Uterus (tissue), 2 donors: Measurements from ENCODE around the gene EPS8L3.

Experiments used
- POLR2A ChIP-seq, 2 donors: fragments of 450-650 bp; IDR thresholded peaks; one replicate each; pipeline ENCODE4 v1.6.1; 2016; ENCODE audit warnings: antibody characterized with exemption in 2 of 2, mild to moderate bottlenecking in 1 of 2, moderate library complexity in 1 of 2
- TF ChIP-seq, protein P1 (sequence below), 4 experiments: fragments of 200-600 bp in 2 of 4; fragments of 450-650 bp in 2 of 4; sonication (generic) in 2 of 4; IDR thresholded peaks; one replicate each; pipeline ENCODE4 v1.5.1; 2016 to 2019; ENCODE audit warnings: antibody characterized with exemption in 4 of 4, mild to moderate bottlenecking in 2 of 4, moderate library complexity in 1 of 4

- TF ChIP-seq, protein P1, sequence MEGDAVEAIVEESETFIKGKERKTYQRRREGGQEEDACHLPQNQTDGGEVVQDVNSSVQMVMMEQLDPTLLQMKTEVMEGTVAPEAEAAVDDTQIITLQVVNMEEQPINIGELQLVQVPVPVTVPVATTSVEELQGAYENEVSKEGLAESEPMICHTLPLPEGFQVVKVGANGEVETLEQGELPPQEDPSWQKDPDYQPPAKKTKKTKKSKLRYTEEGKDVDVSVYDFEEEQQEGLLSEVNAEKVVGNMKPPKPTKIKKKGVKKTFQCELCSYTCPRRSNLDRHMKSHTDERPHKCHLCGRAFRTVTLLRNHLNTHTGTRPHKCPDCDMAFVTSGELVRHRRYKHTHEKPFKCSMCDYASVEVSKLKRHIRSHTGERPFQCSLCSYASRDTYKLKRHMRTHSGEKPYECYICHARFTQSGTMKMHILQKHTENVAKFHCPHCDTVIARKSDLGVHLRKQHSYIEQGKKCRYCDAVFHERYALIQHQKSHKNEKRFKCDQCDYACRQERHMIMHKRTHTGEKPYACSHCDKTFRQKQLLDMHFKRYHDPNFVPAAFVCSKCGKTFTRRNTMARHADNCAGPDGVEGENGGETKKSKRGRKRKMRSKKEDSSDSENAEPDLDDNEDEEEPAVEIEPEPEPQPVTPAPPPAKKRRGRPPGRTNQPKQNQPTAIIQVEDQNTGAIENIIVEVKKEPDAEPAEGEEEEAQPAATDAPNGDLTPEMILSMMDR (IDR thresholded peaks at IDR 0.05), result no peak
- no peak for TF ChIP-seq POLR2A (IDR thresholded peaks at IDR 0.05)
Measured at GRCh38 chr1:109726728-109727373, 36.9 kb downstream of the EPS8L3 start.
